Measurements from ENCODE around the gene PYGO2. TPM values are rescaled to one million over a fixed set of nuclear protein-coding genes. Genes with fewer than 3 reads are reported as not detected.
A peak's percentile ranks its signal among the peaks of the same experiment; 100 is the strongest.

The PYGO2 gene
- total and polyA plus RNA-seq, 7 donors = 13.6 to 26.9 (median 16.8) TPM

GRCh38 chr1:154968731-154969130, 7.1 kb upstream of the PYGO2 start:
- WGBS, 2 donors = 89 to 97% methylated on average over 3 of the region's 3 CpGs
- peaks cover 19 to 49% (median 37%) of the 10 kb centered on the region in 4 donors for H3K36me3 ChIP-seq
- H3K27ac ChIP-seq = peak overlapping the region; percentile 95 to 98 (median 96)
- H3K4me3 ChIP-seq = peak overlapping the region in 2 of 4 donors; percentile 48 to 50
- H3K9me3 ChIP-seq = no peaks in the 10 kb centered on the region
- intact Hi-C loops (cut with DNase I) = no loop called here
- DNase-seq = no peak
- TF ChIP-seq EP300 (IDR thresholded peaks at IDR 0.05) (no peak), CTCF (IDR thresholded peaks at IDR 0.05) (no peak), POLR2AphosphoS5 (IDR thresholded peaks at IDR 0.05) (no peak), POLR2A (IDR thresholded peaks at IDR 0.05) (no peak)
- no peaks in the 10 kb centered on the region for H3K27me3 ChIP-seq
- H3K4me1 ChIP-seq = peaks cover 0 to 56% (median 51%) of the 10 kb centered on the region in 4 donors

GRCh38 chr1:154967331-154967950, 5.9 kb upstream of the PYGO2 start:
- Histone ChIP-seq H3K4me1 (peaks cover 0 to 54% (median 51%) of the 10 kb centered on the region in 4 donors), H3K4me3 (no peak overlapping the region), H3K27ac (peak overlapping the region in 3 of 4 donors; percentile 41 to 98 (median 98)), H3K27me3 (no peaks in the 10 kb centered on the region), H3K36me3 (peaks cover 19 to 59% (median 42%) of the 10 kb centered on the region in 4 donors), H3K9me3 (no peaks in the 10 kb centered on the region)
- WGBS, 2 donors = 78 to 81% methylated on average over 5 of the region's 5 CpGs
- DNase-seq = no peak
- TF ChIP-seq CTCF (IDR thresholded peaks at IDR 0.05) (no peak), POLR2A (IDR thresholded peaks at IDR 0.05) (no peak), POLR2AphosphoS5 (IDR thresholded peaks at IDR 0.05) (no peak), EP300 (IDR thresholded peaks at IDR 0.05) (no peak)
- intact Hi-C loops (cut with DNase I) = no loop called here

- no peaks in the 10 kb centered on the region for H3K27me3 ChIP-seq
- H3K36me3 ChIP-seq = peaks cover 19 to 59% (median 42%) of the 10 kb centered on the region in 4 donors
- no peak for DNase-seq
- no peak overlapping the region for H3K27ac ChIP-seq
- no peaks in the 10 kb centered on the region for H3K9me3 ChIP-seq
- no peak for TF ChIP-seq POLR2A (IDR thresholded peaks at IDR 0.05)
- no peak for TF ChIP-seq CTCF (IDR thresholded peaks at IDR 0.05)
- no peak for TF ChIP-seq POLR2AphosphoS5 (IDR thresholded peaks at IDR 0.05)
- no peak for TF ChIP-seq EP300 (IDR thresholded peaks at IDR 0.05)
- H3K4me3 ChIP-seq = no peak overlapping the region
- peaks cover 0 to 46% (median 41%) of the 10 kb centered on the region in 4 donors for H3K4me1 ChIP-seq
- WGBS, 2 donors = 92 to 96% methylated on average over 7 of the region's 7 CpGs
- intact Hi-C loops (cut with DNase I) = no loop called here
These were observed 4.5 kb upstream of the PYGO2 start for GRCh38 chr1:154966111-154966510.

GRCh38 chr1:154964359-154964758, 2.8 kb upstream of the PYGO2 start:
- 91 to 94% methylated on average over 6 of the region's 6 CpGs for WGBS, 2 donors
- H3K4me1 ChIP-seq = peaks cover 0 to 44% (median 37%) of the 10 kb centered on the region in 4 donors
- intact Hi-C loops (cut with DNase I) = loop anchor here (5.0 kb wide), 1 partner anchor 33 kb away; no protein-coding TSS in a partner anchor
- no peak for TF ChIP-seq CTCF (IDR thresholded peaks at IDR 0.05)
- TF ChIP-seq POLR2AphosphoS5 (IDR thresholded peaks at IDR 0.05) = no peak
- TF ChIP-seq EP300 (IDR thresholded peaks at IDR 0.05) = no peak
- no peak for TF ChIP-seq POLR2A (IDR thresholded peaks at IDR 0.05)
- H3K4me3 ChIP-seq = no peak overlapping the region
- H3K27ac ChIP-seq = no peak overlapping the region
- peaks cover 23 to 64% (median 46%) of the 10 kb centered on the region in 4 donors for H3K36me3 ChIP-seq
- no peaks in the 10 kb centered on the region for H3K27me3 ChIP-seq
- H3K9me3 ChIP-seq = no peaks in the 10 kb centered on the region
- no peak for DNase-seq

Data from sigmoid colon (tissue), 7 donors.